Right lobe of liver (tissue), 6 donors: Measurements from ENCODE around the gene WNK2. TPM values are rescaled to one million over a fixed set of nuclear protein-coding genes. Genes with fewer than 3 reads are reported as not detected.

Experiments used
- ATAC-seq, 4 donors: fragments of 200-7000 bp; cut with Tn5 transposase; one replicate each; pipeline ENCODE4 v1.9.1; 2020; ENCODE audit warnings: mild to moderate bottlenecking in 4 of 4, moderate library complexity in 4 of 4
- DNase-seq, 3 donors: peaks; one replicate each; pipeline ENCODE4 v3.0.0-alpha.2; 2020
- H3K27ac ChIP-seq, 3 donors: fragments of 200-600 bp; one replicate each; pipeline ENCODE4 v1.8.0; 2022
- H3K27me3 ChIP-seq, 2 donors: fragments of 200-600 bp; one replicate each; pipeline ENCODE4 v1.8.0; 2022
- H3K36me3 ChIP-seq, 4 donors: fragments of 200-600 bp; sonication (generic) in 1 of 4; one replicate each; pipeline versions ENCODE4 v1.5.1 to v1.8.0; 2017 to 2022; ENCODE audit warnings: control low read depth in 1 of 4
- H3K4me1 ChIP-seq, 4 donors: fragments of 200-600 bp; sonication (generic) in 1 of 4; one replicate each; pipeline versions ENCODE4 v1.5.1 to v1.8.0; 2017 to 2022; ENCODE audit warnings: control low read depth in 1 of 4
- H3K4me3 ChIP-seq, 3 donors: fragments of 200-600 bp; one replicate each; pipeline ENCODE4 v1.8.0; 2022
- H3K9me3 ChIP-seq, 4 donors: fragments of 200-600 bp; sonication (generic) in 1 of 4; one replicate each; pipeline versions ENCODE4 v1.5.1 to v1.8.0; 2017 to 2022; ENCODE audit warnings: control low read depth in 1 of 4
- POLR2A ChIP-seq: fragments of 450-650 bp; IDR thresholded peaks from one replicate; pipeline ENCODE4 v1.6.1; 2017; ENCODE audit warnings: antibody characterized with exemption, mild to moderate bottlenecking
- WGBS: methylation state at CpG from one replicate; pipeline ENCODE4 v1.1.6; 2018; ENCODE audit warnings: low coverage, low lambda C conversion rate; ENCODE audit not compliant: insufficient coverage; ENCODE audit errors: missing lambda C conversion rate; 5-methylcytosine and 5-hydroxymethylcytosine counted together
- intact Hi-C, 2 donors: fragments of 100-400 bp; cut with DNase I; formaldehyde crosslinking; loops; one replicate each; pipeline versions ENCODE4 v1.11.2 to v1.14.1; 2022
- total RNA-seq, 6 experiments: library from RNA; depleted of rRNA in 2 of 6; stranded (reverse); fragments of >200 nt in 2 of 6; fragmentation: NEBNext Ultra II Directional in 3 of 6; extraction: Animal tissue kit (Norgen Biotek cat#: 25700) in 3 of 6; gene quantifications; one replicate each; pipeline versions ENCODE4 v1.1.0 to v1.2.4, GENCODE V29; 2016 to 2023
- TF ChIP-seq, protein P1 (sequence below), 4 donors: fragments of 200-600 bp in 3 of 4; fragments of 450-650 bp in 1 of 4; IDR thresholded peaks; one replicate each; pipeline versions ENCODE4 v1.5.1 to v1.8.0; 2016 to 2022; ENCODE audit warnings: antibody characterized with exemption in 4 of 4, mild to moderate bottlenecking in 2 of 4
- donor health status: DM: no; HTN: yes; CAD: no.
- donor health status: DM: no; HTN: no; CAD: no.
- donor health status: DM: no; HTN: no; CAD: no.
- donor health status: DM: no; HTN: yes; CAD: no.
- donor health status: DM: no; HTN: yes; CAD: no.

WNK2 gene
- total RNA-seq, 6 experiments from 2014 or later, result 0.43 to 3.6 (median 1.3) TPM

DNA sequence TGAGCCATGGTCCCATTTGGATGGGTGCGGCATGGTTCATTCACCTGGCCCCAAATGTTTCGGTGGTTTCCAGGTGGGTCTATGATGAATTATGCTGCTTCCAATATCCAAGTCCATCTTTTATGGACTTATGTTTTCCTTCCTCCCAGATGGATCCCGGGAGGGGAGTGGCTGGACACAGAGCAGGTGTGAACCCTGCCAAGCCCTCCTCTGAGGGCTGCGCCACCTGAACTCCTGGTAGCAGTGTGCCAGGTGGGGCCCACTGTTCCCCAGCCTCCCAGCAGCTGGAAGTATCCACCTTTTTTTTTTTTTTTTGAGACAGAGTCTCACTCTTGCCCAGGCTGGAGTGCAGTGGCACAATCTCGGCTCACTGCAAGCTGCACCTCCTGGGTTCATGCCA is 42.9 kb downstream of the WNK2 start:
- Histone ChIP-seq H3K9me3 (no peaks in the 10 kb centered on the region), H3K4me3 (no peak overlapping the region), H3K27me3 (no peaks in the 10 kb centered on the region), H3K27ac (no peak overlapping the region), H3K4me1 (no peaks in the 10 kb centered on the region), H3K36me3 (no peaks in the 10 kb centered on the region)
- no peak for DNase-seq
- 93% methylated on average over 3 of the region's 5 CpGs for WGBS
- intact Hi-C loops, result no loop called here
- ATAC-seq, result no peak
- TF ChIP-seq, protein P1, sequence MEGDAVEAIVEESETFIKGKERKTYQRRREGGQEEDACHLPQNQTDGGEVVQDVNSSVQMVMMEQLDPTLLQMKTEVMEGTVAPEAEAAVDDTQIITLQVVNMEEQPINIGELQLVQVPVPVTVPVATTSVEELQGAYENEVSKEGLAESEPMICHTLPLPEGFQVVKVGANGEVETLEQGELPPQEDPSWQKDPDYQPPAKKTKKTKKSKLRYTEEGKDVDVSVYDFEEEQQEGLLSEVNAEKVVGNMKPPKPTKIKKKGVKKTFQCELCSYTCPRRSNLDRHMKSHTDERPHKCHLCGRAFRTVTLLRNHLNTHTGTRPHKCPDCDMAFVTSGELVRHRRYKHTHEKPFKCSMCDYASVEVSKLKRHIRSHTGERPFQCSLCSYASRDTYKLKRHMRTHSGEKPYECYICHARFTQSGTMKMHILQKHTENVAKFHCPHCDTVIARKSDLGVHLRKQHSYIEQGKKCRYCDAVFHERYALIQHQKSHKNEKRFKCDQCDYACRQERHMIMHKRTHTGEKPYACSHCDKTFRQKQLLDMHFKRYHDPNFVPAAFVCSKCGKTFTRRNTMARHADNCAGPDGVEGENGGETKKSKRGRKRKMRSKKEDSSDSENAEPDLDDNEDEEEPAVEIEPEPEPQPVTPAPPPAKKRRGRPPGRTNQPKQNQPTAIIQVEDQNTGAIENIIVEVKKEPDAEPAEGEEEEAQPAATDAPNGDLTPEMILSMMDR (IDR thresholded peaks at IDR 0.05), result no peak
- TF ChIP-seq POLR2A, result no peak

GRCh38 chr9:93228030-93228429 is 44.1 kb downstream of the WNK2 start:
- Histone ChIP-seq H3K27ac (no peak overlapping the region), H3K27me3 (no peaks in the 10 kb centered on the region), H3K36me3 (no peaks in the 10 kb centered on the region), H3K4me3 (no peak overlapping the region), H3K9me3 (no peaks in the 10 kb centered on the region), H3K4me1 (no peaks in the 10 kb centered on the region)
- no peak for TF ChIP-seq POLR2A
- TF ChIP-seq, protein P1 (IDR thresholded peaks at IDR 0.05), result no peak
- DNase-seq (no peak), ATAC-seq (no peak)
- 87% methylated on average over 5 of the region's 7 CpGs for WGBS
- intact Hi-C loops, result no loop called here

DNA sequence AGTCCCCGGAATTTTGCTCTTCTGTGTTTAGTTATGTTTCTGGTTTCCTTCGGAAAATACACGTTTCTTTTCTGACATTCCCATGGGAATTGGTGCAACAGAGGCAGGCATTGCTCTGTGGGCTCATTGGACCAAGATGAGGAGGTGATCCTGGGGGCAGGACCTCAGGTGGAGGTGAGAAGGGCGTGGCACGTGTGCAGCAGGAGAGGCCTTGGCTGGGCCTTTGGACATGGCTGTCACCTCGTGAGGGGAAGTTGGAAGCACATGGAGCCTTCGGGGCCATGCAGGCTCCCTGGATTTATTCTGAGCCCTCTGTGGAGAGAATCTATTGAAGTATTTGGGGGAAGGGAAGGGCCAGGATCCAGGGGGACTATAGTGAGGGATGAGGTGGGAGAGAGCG is 44.5 kb downstream of the WNK2 start:
- H3K4me3 ChIP-seq, result no peak overlapping the region
- no peak for ATAC-seq
- DNase-seq, result no peak
- no peak for TF ChIP-seq POLR2A
- TF ChIP-seq, protein P1 (IDR thresholded peaks at IDR 0.05), result no peak
- no peak overlapping the region for H3K27ac ChIP-seq
- H3K9me3 ChIP-seq, result no peaks in the 10 kb centered on the region
- H3K4me1 ChIP-seq, result no peaks in the 10 kb centered on the region
- no peaks in the 10 kb centered on the region for H3K36me3 ChIP-seq
- WGBS, result 64% methylated on average over 7 of the region's 8 CpGs
- intact Hi-C loops, result no loop called here
- H3K27me3 ChIP-seq, result no peaks in the 10 kb centered on the region

- 70% methylated on average over 2 of the region's 14 CpGs for WGBS
These were observed 45.7 kb downstream of the WNK2 start for GRCh38 chr9:93229636-93230035.

More at GRCh38 chr9:93229636-93230035, 45.7 kb downstream of the WNK2 start:
- DNase-seq, result no peak
- no peak overlapping the region for H3K27ac ChIP-seq
- no peak for TF ChIP-seq POLR2A
- TF ChIP-seq, protein P1 (IDR thresholded peaks at IDR 0.05), result no peak
- intact Hi-C loops, result no loop called here
- H3K4me3 ChIP-seq, result no peak overlapping the region
- no peaks in the 10 kb centered on the region for H3K4me1 ChIP-seq
- no peaks in the 10 kb centered on the region for H3K36me3 ChIP-seq
- ATAC-seq, result no peak
- H3K27me3 ChIP-seq, result no peaks in the 10 kb centered on the region
- H3K9me3 ChIP-seq, result no peaks in the 10 kb centered on the region
